Esophagus muscularis mucosa (tissue), 4 donors: ENCODE results near the gene PLD4. TPM values are rescaled to one million over a fixed set of nuclear protein-coding genes. Genes with fewer than 3 reads are reported as not detected.
"Not testable (repeated sequence)": the region's sequence is repeated elsewhere in the genome, so short reads cannot be mapped to it uniquely, and the experiment has no call there.

ENCODE experiments used
- DNase-seq: peaks from one replicate; pipeline ENCODE4 v3.0.0-alpha.2; 2017; ENCODE audit errors: extremely low spot score
- H3K27ac ChIP-seq, 4 donors: fragments of 200-600 bp; sonication (generic); replicated peaks in 1 of 4; 1 replicate in 3 of 4; 2 replicates in 1 of 4; pipeline ENCODE4 v1.5.1; 2016 to 2019; ENCODE audit warnings: mild to moderate bottlenecking in 1 of 4
- H3K27me3 ChIP-seq, 4 donors: fragments of 200-600 bp; sonication (generic); one replicate each; pipeline versions ENCODE4 v1.5.1 to v1.6.0; 2016 to 2019
- H3K36me3 ChIP-seq, 4 donors: fragments of 200-600 bp; sonication (generic); one replicate each; pipeline ENCODE4 v1.5.1; 2016 to 2019
- H3K4me1 ChIP-seq, 4 donors: fragments of 200-600 bp; sonication (generic); one replicate each; pipeline ENCODE4 v1.5.1; 2016 to 2019
- H3K4me3 ChIP-seq, 4 donors: fragments of 200-600 bp; sonication (generic); 1 replicate in 2 of 4; 2 replicates in 2 of 4; pipeline ENCODE4 v1.5.1; 2016 to 2019; ENCODE audit warnings: mild to moderate bottlenecking in 4 of 4, moderate library complexity in 1 of 4
- H3K9me3 ChIP-seq, 4 donors: fragments of 200-600 bp; sonication (generic); 1 replicate in 3 of 4; 2 replicates in 1 of 4; pipeline ENCODE4 v1.5.1; 2016 to 2019
- EP300 ChIP-seq: sonication (generic); formaldehyde crosslinking; IDR thresholded peaks from one replicate; pipeline ENCODE4 v1.6.1; 2017; ENCODE audit warnings: antibody characterized with exemption
- POLR2A ChIP-seq: fragments of 450-650 bp; IDR thresholded peaks from one replicate; pipeline ENCODE4 v1.6.1; 2017; ENCODE audit warnings: antibody characterized with exemption, moderate library complexity, mild to moderate bottlenecking, low read depth
- POLR2AphosphoS5 ChIP-seq, 2 donors: sonication (generic); formaldehyde crosslinking; IDR thresholded peaks; one replicate each; pipeline ENCODE4 v1.6.1; 2017; ENCODE audit warnings: antibody characterized with exemption in 2 of 2
- WGBS: methylation state at CpG from one replicate; pipeline ENCODE4 v1.1.5; 2018; 5-methylcytosine and 5-hydroxymethylcytosine counted together
- intact Hi-C: fragments of 100-400 bp; cut with DNase I; formaldehyde crosslinking; loops from one replicate; pipeline ENCODE4 v1.15.1; 2023
- total RNA-seq, 4 donors: library from RNA; depleted of rRNA; stranded (reverse); fragments of >200 nt; gene quantifications; one replicate each; pipeline versions ENCODE4 v1.1.0 to v1.2.1, GENCODE V29; 2016
- TF ChIP-seq, protein P1 (sequence below), 3 experiments: fragments of 200-600 bp in 2 of 3; fragments of 450-650 bp in 1 of 3; sonication (generic) in 2 of 3; IDR thresholded peaks; one replicate each; pipeline ENCODE4 v1.5.1; 2017 to 2019; ENCODE audit warnings: antibody characterized with exemption in 3 of 3, mild to moderate bottlenecking in 2 of 3, moderate library complexity in 1 of 3

The PLD4 gene
- total RNA-seq, 4 donors from 2014 or later: under 0.01 to 0.50 (median 0.15) TPM

DNA sequence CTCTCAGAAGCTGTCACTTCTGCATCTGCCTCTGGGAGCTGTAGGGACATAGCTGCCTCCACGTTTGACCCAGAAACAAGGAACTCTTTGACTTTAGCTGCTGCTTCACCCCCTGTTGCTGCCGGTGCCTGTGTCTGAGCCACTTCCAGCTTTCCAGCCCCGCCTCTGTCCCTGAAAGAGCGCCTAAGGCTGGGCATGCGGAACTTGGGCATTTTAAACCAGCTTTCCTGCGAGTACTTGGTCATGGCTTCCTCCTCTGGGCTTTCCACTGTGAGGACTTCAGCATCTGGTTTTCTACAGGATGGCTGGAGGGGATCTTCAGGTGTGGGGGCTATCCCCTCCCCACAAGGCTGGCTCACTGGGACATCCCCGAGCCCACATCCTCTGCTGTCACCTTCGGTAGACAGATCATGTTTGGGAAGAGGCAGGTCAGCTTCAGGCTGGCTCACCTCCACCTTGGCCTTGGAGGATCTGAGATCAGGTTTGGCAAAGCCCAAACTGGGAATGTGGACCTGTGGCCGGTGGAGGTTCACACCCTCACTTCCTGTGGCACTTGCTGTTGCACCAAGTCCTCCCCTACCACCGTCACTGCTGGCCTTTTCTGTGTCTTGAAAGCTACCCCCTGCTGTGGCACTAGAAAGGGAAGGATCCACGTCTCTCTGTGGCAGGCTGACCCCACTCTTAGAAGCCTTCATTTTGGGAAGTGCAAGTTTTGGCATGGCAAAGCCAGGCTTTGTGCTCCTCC, 15.2 kb downstream of the PLD4 start:
- no peak for DNase-seq
- Histone ChIP-seq H3K4me1 (peaks cover 0 to 2% (median 0%) of the 10 kb centered on the region in 4 donors), H3K27ac (no peak overlapping the region), H3K9me3 (no peaks in the 10 kb centered on the region), H3K4me3 (no peak overlapping the region), H3K36me3 (peaks cover 0 to 63% (median 43%) of the 10 kb centered on the region in 4 donors), H3K27me3 (no peaks in the 10 kb centered on the region)
- intact Hi-C loops: no loop called here
- WGBS: 68% methylated on average over 10 of the region's 11 CpGs
- no peak for TF ChIP-seq EP300
- no peak for TF ChIP-seq POLR2A
- TF ChIP-seq, protein P1, sequence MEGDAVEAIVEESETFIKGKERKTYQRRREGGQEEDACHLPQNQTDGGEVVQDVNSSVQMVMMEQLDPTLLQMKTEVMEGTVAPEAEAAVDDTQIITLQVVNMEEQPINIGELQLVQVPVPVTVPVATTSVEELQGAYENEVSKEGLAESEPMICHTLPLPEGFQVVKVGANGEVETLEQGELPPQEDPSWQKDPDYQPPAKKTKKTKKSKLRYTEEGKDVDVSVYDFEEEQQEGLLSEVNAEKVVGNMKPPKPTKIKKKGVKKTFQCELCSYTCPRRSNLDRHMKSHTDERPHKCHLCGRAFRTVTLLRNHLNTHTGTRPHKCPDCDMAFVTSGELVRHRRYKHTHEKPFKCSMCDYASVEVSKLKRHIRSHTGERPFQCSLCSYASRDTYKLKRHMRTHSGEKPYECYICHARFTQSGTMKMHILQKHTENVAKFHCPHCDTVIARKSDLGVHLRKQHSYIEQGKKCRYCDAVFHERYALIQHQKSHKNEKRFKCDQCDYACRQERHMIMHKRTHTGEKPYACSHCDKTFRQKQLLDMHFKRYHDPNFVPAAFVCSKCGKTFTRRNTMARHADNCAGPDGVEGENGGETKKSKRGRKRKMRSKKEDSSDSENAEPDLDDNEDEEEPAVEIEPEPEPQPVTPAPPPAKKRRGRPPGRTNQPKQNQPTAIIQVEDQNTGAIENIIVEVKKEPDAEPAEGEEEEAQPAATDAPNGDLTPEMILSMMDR (IDR thresholded peaks at IDR 0.05): no peak
- no peak for TF ChIP-seq POLR2AphosphoS5 (IDR thresholded peaks at IDR 0.05)

DNA sequence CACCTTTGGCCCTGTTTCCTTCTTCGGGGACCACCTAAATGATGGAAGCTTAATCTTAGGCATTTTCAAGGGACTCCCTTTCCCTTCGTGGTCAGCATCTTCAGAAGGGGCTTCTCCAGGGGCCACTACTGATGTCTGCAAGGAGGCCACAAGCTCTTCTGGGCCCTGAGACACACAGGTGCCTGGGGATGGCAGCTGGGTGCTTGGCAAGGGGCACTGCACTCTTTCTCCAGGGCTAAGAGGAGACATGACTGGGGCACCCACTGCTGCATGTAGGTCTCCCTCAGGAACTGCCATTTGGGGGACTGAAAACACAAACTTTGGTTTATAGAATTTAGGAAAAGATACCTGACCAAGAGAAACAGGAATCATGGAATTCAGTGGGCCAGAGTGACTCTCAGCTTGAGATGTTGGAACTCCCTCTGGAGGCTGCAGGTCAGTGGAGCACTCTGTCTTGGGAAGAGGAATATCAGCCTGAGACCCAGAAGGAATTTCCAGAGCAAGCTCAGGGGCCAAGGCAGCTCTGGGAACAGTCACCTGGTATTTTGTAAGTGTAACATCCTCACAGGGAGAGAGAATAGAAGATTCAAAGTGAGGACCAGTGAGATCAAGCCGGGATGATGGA, 16.0 kb downstream of the PLD4 start:
- Histone ChIP-seq H3K9me3 (no peaks in the 10 kb centered on the region), H3K36me3 (peaks cover 0 to 71% (median 47%) of the 10 kb centered on the region in 4 donors), H3K27ac (no peak overlapping the region), H3K4me1 (no peaks in the 10 kb centered on the region), H3K27me3 (no peaks in the 10 kb centered on the region), H3K4me3 (no peak overlapping the region)
- intact Hi-C loops: no loop called here
- DNase-seq: no peak
- 86% methylated on average over 2 of the region's 3 CpGs for WGBS
- TF ChIP-seq EP300: no peak

DNA sequence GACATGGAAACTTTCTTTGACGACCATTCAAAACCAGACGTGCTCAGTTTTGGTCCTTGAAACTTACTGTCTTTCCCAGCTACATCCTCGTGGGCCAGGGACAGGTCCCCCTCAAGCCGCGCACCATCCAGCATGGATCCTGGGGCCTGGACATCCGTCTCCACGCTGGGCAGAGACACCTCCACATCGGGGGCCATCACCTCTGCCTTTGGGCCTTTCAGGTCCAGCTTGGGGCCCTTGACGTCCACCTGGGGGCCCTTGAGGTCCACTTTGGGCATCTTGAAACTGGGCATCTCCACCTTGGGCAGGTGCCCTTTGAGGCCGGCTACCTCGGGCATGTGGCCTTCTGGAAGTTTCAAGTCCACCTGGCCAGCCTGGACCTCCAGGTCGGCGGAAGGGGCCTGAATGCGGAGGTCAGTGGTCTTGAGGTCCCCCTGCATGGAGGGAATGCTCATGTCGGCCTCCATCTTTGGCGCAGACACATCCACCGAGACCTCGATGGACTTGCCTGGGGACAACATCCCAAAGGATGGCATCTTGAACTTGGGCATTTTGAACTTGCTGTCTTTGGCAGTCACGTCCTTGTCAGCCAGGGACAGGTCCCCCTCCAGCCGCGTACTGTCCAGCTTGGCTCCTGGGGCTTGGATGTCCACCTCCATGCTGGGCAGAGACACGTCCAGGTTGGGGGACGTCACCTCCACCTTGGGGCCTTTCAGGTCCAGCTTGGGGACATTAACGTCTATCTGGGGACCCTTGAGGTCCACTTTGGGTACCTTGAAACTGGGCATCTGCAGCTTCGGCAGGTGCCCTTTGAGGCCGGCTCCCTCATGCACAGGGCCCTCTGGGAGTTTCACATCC, 17.1 kb downstream of the PLD4 start:
- DNase-seq: no peak

DNA sequence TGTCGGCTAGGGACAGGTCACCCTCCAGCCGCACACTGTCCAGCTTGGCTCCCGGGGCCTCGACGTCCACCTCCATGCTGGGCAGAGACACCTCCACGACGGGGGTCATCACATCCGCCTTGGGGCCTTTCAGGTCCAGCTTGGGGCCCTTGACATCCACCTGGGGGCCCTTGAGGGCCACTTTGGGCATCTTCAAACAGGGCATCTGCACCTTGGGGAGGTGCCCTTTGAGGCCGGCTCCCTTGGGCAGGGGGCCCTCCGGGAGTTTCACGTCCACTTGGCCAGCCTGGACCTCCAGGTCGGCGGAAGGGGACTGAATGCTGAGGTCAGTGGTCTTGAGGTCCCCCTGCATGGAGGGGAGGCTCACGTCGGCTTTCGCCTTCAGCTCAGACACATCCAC, 17.9 kb downstream of the PLD4 start:
- no peaks in the 10 kb centered on the region for H3K4me1 ChIP-seq
- H3K36me3 ChIP-seq: peaks cover 0 to 87% (median 52%) of the 10 kb centered on the region in 4 donors
- intact Hi-C loops: no loop called here
- no peaks in the 10 kb centered on the region for H3K27me3 ChIP-seq
- H3K4me3 ChIP-seq: no peak overlapping the region
- TF ChIP-seq POLR2A (no peak), POLR2AphosphoS5 (IDR thresholded peaks at IDR 0.05) (no peak), EP300 (no peak)
- TF ChIP-seq, protein P1 (IDR thresholded peaks at IDR 0.05): no peak
- no peaks in the 10 kb centered on the region for H3K9me3 ChIP-seq
- no peak for DNase-seq
- H3K27ac ChIP-seq: no peak overlapping the region
- 89% methylated on average over 8 of the region's 16 CpGs for WGBS

More for the DNA sequence above, 17.1 kb downstream of the PLD4 start:
- H3K4me3 ChIP-seq: no peak overlapping the region
- H3K27ac ChIP-seq: no peak overlapping the region
- intact Hi-C loops: no loop called here
- no peaks in the 10 kb centered on the region for H3K4me1 ChIP-seq
- H3K36me3 ChIP-seq: peaks cover 0 to 82% (median 51%) of the 10 kb centered on the region in 4 donors
- 95% methylated on average over 13 of the region's 26 CpGs for WGBS
- TF ChIP-seq POLR2A (no peak), EP300 (no peak), POLR2AphosphoS5 (IDR thresholded peaks at IDR 0.05) (no peak)
- TF ChIP-seq, protein P1 (IDR thresholded peaks at IDR 0.05): no peak
- H3K27me3 ChIP-seq: no peaks in the 10 kb centered on the region
- no peaks in the 10 kb centered on the region for H3K9me3 ChIP-seq

DNA sequence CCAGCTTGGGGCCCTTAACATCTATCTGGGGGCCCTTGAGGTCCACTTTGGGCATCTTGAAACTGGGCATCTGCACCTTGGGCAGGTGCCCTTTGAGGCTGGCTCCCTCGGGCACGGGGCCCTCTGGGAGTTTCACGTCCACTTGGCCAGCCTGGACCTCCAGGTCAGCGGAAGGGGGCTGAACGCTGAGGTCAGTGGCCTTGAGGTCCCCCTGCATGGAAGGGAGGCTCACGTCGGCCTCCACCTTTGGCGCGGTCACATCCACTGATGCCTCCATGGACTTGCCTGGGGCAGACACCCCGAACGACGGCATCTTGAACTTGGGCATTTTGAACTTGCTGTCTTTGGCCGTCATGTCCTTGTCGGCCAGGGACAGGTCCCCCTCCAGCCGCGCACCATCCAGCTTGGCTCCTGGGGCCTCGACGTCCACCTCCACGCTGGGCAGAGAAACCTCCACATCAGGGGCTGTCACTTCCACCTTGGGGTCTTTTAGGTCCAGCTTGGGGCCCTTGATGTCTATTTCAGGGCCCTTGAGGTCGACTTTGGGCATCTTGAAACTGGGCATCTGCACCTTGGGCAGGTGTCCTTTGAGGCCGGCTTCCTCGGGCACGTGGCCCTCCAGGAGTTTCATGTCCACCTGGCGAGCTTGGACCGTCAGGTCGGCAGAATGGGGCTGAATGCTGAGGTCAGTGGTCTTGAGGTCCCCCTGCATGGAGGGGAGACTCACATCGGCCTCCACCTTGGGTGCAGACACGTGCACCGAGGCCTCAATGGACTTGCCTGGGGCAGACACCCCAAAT, 18.7 kb downstream of the PLD4 start:
- H3K9me3 ChIP-seq, H3K4me3 ChIP-seq, H3K27me3 ChIP-seq, H3K27ac ChIP-seq, DNase-seq, intact Hi-C loops, H3K4me1 ChIP-seq: not testable (repeated sequence)
- WGBS: 93% methylated on average over 18 of the region's 29 CpGs
- peaks cover 0 to 95% (median 55%) of the 10 kb centered on the region in 4 donors for H3K36me3 ChIP-seq

DNA sequence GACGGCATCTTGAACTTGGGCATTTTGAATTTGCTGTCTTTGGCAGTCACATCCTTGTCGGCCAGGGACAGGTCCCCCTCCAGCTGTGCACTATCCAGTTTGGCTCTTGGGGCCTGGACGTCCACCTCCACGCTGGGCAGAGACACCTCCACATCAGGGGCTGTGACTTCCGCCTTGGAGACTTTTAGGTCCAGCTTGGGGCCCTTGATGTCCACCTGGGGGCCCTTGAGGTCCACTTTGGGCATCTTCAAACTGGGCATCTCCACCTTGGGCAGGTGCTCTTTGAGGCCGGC, 19.3 kb downstream of the PLD4 start:
- intact Hi-C loops, H3K27ac ChIP-seq, DNase-seq, H3K27me3 ChIP-seq, H3K4me3 ChIP-seq, H3K4me1 ChIP-seq, H3K9me3 ChIP-seq: not testable (repeated sequence)
- H3K36me3 ChIP-seq: peaks cover 0 to 100% (median 56%) of the 10 kb centered on the region in 4 donors
- WGBS: 88% methylated on average over 5 of the region's 6 CpGs

DNA sequence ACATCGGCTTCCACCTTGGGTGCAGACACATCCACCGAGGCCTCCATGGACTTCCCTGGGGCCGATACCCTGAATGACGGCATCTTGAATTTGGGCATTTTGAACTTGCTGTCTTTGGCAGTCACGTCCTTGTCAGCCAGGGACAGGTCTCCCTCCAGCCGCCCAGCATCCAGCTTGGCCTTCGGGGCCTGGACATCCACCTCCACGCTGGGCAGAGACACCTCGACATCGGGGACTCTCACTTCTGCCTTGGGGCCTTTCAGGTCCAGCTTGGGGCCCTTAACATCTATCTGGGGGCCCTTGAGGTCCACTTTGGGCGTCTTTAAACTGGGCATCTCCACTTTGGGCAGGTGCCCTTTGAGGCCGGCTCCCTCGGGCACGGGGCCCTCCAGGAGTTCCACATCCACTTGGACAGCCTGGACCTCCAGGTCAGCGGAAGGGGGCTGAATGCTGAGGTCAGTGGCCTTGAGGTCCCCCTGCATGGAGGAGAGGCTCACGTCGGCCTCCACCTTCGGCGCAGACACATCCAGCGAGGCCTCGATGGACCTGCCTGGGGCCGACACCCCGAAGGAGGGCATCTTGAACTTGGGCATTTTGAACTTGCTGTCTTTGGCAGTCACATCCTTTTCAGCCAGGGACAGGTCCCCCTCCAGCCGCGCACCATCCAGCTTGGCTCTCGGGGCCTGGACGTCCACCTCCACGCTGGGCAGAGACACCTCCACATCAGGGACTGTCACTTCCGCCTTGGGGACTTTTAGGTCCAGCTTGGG, 19.9 kb downstream of the PLD4 start:
- H3K36me3 ChIP-seq: peaks cover 0 to 100% (median 52%) of the 10 kb centered on the region in 4 donors
- H3K27me3 ChIP-seq, H3K4me1 ChIP-seq, intact Hi-C loops, DNase-seq, H3K27ac ChIP-seq, H3K4me3 ChIP-seq, H3K9me3 ChIP-seq: not testable (repeated sequence)
- 98% methylated on average over 27 of the region's 29 CpGs for WGBS
